Stimulated activated CD4-positive, alpha-beta T cell treated with anti-CD3 and anti-CD28 coated beads, Interleukin-1b, Interleukin-23, amount 100 ng/mL, for 48 hours (primary cell): ENCODE data around the gene NPC2.

Experiments used
- DNase-seq: peaks from one replicate; pipeline ENCODE4 v3.0.0-alpha.2; 2020

NPC2 gene

DNA sequence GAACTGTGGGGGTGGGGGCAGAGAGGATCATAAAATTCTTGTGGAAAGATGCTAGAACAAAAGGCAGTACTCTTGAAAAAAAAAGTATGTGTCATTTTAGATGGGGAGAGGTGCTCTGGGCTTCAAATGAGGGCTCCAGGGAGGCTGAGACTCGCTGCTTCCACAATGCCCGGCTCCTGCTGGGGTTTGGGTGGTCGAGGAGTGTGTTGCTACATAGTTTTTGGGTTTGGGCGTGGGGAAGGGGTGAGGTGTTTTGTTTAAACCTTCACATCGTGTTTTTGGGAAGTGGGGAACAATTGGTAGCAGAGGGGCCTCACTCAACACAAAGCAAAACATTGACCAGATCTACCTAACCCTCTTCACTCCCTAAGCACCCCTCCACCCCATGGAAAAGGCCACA is 8.6 kb upstream of the NPC2 start:
- DNase-seq, result no peak

DNA sequence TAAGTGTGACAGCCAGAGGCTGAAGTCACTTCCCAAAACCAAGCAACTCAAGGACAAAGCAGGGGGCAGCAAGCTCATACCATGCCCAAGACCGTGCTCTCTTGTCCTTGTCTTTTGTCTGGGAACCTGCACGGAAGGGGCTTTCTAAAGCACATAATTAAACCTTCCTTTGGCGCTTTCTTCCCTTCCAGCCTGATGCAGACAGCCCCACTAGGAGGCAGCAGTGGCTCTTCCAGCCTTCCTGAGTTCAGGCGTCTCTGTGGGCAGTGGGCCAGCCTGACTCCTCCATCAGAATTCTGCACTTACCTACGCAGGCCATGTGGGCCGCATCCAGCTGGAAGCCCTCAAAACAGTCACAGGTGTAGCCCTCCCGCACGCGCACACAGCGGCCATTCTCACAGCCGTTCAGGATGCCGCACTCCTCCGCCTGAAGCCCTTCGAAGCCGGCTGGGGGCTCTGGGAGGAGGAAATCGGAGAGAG is 8.1 kb upstream of the NPC2 start:
- DNase-seq, result no peak

DNA sequence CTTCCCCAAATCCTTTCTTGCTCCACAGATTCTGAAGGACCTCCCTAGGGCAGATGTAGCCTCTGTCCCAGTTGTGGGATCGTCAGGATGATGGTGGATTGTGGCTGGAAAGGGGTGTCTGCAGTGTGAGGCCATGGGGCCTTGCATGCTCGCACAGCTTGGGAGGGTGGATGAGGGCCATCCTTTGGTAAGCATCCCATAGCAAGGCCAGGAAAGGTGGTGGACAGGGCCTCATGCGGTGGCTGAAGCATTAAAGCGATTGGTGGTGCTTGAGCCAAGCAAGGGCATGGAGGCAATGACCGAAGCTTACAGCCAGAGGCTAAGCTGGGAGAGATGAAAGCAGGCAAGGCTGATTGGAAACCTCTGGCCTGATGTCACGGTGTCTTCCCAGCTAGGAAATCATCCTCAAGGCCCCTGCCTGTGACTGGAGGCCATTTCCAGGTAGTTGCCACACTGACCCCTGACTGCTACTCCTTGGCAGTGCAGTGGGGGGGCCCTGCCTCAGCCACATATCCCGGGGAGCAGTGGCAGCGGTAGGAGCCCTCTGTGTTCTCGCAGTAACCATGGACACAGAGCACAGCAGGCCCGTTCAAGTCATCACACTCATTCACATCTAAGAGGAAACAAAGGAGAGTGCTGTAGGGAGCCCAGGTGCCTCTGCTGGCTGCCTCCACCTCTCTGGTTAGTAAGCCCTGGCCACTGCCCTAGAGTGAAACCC is 7.5 kb upstream of the NPC2 start:
- DNase-seq, result no peak

DNA sequence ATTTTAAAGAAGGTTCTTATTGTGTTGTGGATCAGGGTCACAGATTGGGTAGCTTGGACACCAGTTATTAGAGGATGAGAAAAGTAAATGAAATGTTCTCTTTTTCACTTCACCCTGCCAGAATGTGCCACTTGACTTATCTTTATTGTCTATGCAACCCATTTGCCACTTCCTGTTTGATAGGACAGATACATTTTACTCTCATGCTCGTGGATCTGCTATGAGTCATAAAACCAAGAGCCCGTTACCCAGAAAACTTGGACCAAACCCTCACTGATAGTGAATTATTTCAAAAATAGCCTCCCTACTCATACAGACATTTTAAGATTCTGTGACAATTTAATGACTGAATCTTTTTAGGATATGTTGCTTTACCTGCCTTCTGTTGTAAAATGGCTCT is 2.3 kb upstream of the NPC2 start:
- DNase-seq, result no peak

DNA sequence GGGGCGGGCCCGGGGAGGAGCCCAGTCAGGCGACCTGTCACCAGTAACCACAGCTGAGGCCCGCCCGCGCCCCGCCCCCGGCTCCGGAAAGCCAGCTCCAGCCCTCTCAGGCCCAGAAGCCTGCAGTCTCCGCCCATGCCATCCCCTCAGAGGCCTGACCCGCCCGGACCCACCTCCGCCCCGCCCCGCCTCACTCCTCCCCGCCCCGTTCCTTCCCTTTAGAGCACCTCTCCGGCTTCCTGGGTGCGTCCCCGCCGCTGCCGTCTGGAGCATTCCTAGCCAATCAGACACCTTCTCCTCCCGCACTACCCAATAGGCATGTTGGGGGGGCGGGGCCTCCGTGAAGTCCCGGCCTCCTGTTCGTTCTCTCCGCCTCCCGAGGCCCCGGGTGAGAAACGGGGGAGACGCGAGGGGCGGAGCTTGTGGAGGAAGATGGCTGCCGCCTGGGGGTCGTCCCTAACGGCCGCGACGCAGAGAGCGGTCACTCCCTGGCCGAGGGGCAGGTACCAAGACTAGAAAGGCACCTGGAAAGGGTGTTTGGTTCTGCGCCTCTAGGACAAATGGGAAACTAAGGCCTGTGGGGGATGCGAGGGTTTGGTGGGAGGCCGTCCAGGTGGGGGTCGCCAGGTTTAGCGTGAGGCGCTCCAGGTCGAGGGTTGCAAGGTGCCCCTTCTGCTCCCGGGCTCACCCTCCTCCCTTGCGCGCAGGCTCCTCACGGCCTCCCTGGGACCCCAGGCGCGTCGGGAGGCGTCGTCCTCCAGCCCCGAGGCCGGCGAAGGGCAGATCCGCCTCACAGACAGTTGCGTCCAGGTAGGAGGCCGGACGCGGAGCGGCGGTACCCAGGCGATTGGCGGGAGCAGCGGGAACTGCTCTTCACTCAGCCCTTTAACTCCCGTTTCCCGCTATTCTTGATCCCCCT is 497 bp upstream of the NPC2 start, which contains the start of gene ISCA2:
Gene ISCA2, plus strand, starts transcription at position 423 of the 919 bp plus-strand sequence. Its CDS starts 10 bp downstream, at position 433.
- DNase-seq, result peak; percentile 100

DNA sequence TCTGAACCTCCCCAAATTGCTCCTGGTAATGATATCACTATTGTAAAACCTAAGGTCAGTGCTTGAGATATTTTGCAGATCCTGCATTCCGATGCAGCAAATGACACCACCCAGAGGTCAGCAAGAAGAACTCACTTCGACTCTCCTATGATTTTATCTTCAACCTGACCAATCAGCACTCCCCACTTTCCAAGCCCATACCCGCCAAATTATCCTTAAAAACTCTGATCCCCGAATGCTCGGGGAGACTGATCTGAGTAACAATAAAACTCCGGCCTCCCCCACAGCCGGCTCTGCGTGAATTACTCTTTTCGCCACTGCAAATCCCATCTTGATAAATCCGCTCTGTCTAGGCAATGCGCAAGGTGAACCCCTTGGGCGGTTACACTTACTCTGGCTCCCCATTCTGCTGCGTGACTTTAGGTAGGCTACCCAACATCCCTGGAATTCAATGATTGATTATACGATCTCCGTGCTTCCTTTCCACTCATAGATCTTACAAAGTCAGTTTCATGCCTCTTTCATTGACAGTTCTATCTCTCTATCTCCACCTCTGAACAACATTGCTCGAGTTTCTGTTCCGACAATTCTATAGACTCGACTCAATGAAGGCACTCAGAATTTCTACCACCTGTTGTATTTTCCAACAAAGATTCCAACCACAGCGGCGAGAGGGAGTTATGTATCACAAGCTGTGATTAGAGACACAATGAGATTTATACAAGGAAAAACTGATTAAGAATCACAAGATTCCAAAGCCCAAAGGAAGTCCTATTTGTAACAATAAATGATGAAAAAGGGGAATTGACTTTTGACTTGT is 939 bp downstream of the NPC2 start:
- no peak for DNase-seq

DNA sequence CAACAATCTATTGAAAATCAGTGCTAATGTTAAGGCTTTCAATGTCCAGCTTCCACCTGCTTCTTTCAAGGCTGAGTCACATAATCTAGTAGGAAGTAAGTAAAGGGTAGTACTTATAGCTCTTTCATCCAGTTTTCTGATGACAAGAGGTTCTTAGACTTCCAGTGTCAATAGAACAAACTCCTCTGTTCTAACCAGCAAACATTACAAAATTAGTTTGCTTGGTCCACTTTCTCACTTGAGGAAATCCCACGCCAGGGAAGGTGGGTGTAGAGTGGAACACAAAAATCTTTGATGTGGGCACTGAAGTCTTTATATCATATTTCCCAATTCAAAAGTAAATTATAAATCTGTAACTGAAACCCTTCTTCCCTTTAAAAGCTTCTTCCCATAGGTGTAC is 2.6 kb downstream of the NPC2 start:
- DNase-seq, result no peak

DNA sequence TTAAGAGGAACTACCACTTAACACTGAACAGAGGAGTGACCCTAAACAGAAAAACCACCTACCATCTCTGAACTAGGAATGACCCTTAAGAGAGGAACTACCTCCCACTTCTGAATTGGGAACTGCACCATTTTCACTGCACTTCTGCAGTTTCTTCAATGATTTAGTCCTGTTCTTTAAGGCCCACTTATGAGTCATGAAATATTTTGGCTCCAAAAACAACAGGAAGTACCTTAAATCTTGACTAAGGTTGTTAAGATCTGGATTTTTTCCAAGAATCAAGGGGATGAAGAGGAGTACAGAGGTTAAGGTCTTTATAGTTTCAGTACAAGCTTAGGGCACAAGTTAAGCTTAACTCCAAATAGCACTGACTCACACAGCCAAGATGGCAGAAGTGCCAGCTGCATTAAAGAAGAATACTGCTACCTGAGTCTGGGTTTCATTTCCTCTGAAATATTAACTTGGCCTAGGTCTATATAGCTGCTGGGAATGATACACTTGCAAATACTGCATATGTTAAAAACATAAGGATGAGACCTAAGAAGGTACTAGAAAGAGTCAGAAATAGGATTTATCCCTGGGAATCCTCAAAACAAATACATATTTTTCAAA is 4.2 kb downstream of the NPC2 start:
- no peak for DNase-seq

DNA sequence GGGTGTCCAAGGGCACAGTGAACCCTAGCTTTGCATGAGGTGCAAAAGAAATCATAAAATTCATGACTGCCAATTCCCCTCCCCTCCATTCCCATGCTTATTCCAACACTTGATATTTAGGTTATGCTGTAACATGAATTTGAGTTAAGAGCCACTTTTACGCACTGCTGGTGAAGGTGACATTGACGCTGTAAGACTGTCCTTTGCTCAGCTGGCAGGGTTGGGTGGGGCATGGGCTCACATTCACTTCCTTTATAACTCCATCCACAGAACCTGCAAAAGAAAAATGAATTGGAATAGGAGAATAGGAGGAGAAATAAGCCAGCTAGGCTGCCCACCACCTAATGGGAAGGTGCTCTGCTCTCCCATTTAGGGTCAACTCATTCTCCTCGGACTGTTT is 6.9 kb downstream of the NPC2 start:
- DNase-seq, result no peak

DNA sequence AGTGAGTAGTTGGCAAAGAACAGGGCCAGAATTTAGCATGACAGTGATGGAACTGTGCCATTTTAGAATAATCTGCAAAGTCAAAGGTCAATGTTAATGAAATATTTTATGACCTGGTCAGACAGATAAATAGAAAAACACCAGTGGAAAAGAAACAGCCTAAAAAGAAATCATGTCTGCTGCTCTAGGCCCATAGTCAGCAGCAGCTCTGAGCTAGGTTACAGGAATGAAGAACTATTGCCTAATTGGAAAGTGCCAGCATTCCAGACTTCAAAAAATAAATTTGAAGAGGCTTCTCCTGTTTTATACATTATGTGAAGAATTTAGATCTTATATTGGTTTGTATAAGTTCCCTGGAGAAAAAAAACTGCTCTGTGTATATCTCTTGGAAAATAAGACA is 9.8 kb downstream of the NPC2 start:
- DNase-seq, result no peak

DNA sequence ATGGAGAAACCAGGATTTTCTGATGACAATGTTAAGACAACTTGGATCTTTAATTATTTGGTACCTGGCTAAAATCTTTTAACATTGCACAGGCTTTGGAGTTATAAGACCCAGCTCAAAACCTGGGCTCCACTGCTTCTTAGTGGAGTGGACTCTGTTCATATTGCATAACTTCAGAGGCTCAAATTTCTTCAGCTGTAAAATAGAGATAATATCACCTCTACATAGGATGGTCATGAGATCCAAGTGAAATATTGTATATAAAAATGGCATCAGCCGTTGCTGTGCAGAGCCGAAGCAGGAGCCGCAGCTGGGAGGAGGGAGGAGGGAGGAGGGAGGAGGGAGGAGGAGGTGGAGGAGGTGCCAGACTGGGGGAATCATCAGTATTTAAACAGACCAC is 10.5 kb downstream of the NPC2 start:
- no peak for DNase-seq

DNA sequence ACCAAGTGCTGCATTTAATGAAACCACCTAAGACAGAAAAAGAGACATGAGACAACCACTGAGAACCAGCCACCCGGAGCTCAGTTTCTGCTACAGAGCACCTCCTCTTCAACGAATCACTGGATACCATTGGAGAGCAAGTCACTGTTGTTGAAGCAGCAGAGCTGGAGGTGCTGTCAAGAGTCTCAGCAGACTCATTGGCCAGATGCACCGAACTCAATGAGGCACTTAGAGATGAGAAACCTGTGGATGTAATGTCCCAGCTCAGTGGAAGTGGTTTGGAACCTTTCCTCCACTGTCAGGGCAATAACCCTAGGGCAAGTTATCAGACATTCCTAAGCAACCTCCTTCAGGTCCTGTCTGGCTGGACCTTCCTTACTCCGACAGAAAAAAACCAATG is 13.1 kb downstream of the NPC2 start:
- no peak for DNase-seq

DNA sequence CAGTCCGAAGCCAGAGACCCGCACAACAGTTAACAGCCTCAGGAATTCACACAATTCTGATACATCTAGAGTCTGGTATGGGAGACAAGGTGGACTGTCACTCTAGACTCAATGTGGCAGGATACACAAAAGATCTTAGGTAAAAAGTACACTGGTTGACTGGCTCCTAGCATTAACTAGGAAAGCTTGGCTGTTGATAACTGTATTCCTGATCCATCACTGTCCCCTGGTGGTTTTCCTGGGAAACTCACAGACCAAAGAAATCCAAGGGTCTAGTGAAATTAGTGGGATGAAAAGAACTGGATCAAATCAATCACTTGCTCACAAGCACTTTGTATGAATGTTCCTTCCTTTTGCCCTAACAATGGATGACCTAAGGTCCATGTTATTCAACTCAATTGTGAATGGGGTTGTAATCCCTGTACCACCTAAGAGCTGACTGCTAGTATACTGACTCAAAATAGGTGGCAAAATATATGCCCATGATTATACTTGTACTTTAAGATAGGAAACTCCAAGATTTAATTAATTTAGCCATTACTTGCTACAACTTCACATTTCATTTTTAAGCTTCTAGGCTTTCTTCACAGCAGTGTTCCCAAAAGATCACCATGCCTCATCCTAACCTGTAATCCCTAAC is 14.0 kb downstream of the NPC2 start:
- no peak for DNase-seq

DNA sequence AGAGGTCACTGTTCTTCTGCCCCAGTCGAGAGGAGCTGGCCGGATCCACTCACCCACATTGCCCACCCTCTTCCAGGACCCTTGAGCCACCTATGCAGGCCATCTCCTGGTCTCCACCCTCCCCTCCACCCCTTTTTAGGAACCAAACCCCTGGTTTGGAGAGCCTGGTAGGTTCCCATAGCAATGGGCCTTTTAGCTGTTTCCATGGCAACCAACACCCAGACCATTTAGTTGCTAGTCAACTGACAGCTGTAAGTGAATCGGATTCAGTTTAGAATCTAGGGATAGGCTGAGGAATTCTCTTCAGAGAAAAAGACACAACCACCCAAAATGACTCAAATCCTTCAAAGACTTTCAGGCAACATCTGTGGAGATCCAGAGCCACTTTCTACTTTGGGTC is 16.5 kb downstream of the NPC2 start:
- DNase-seq, result no peak

DNA sequence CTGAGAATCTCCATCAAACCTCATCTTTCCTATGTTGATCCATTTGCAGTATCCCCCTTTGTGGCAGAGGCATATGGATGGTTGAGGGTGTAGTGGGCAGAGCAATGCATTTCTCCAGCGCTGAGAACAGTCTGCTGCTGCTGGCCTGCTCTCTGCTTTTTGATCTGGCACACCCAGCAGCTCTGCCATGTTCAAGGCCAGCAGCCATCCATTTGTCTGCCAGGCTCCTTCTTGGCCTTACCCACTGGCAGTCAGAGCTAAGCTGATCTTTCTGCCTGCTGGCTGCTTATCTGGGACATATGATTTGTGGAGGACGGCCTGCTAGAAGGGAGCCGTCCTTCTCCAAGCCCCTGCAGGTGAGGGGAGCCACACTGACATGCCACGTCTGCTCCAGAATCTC is 17.0 kb downstream of the NPC2 start:
- DNase-seq, result no peak

DNA sequence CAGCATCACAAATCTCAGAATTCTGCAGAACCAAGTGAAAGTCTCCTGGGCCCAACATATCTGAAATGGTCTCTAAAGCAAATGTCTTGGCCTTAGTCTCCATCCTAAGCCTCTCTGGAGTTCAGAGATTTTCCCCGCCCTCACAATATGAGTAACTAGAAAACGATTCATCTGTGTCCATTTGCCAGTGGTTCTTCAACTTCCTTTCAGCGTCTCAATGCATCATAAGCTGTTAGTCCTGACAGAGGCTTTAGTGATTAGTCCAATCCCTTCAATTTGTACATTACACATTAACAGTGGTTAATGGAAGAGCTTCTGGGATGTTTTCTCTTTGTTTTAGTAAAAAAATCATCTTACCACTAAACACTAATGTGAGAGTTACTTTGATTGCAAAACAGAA is 17.4 kb downstream of the NPC2 start:
- DNase-seq, result no peak

DNA sequence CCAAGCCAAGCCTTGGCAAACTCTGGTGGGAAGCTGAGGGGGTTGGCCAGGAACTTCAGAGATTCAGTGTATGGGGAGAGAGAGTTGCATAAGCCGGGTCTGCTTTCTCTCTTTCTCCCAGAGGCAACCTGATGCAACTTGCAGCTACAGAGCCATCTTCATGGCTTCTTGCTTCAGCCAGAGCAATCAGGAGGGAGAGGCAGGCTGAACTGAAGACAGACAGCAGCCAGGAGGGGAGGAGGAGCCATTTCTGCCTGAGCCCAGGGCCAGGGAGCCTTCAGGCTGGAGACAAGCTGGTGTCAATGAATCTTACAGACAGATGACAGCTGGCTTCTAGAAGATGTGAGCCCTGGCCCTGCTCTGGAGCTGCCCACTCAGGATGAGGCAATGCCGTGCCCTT is 18.7 kb downstream of the NPC2 start:
- no peak for DNase-seq

DNA sequence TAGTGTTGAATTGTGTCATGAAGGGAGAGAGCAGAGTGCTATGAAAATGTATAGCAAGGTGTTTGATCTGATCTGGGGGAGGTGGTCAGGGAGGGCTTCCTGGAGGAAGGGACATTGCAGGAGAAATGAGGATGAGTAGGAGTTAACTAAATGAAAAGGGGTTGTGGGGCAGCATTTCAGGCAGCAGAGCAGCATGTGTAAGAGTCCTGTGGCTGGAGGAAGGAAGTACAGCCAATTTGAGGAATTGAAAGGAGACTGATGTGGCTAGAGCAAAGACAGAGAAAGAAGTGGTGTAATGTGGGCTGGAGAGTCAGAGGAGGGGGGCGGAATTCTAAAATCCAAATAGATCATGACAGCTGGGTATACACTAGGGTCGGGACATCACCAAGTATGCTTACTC is 20.5 kb downstream of the NPC2 start:
- DNase-seq, result no peak

DNA sequence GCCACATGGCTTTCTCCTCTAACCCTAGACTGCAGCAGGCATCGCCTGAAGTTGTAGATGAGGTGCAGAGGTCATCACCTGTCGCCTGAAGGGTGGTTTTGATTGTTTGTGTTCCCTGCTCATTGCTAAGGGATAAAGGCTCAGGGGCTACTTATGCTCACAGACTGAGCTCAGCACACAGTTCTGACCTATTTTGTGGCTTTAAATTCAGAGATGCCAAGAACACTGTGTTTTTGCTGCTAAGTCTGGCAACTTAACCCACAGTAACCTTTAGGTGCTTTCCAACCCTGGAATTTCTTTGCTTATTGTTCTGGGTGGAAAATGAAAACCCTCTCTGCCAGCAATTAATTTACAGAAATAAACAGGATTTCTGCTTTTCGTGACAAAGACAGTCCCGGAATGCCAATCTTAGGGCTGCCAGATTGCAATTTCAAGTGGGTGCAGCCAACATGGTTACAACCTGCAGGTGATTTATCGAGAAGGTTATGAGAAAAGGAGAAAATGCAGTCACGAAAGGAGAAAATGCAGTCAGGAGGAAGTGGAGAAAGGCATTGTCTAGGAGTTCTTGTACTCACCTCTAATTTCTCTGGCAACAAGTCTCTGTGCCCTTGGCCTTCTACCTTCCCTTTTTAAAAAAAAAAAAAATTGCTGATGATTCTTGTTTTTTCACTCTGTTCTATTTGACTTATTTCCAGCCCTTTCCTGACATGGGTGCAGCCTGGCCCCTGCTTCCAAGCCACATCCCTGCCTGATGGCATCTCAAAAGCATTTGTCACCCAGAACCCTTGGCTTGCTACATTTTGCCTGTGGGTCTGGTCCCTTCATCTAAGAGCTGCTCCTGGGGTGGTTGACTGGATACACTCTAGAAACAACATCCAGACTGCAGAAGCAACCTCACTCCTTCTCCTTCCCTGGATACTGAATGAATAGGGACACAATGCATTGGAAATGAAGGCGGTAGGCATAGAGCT is 23.3 kb downstream of the NPC2 start:
- no peak for DNase-seq

DNA sequence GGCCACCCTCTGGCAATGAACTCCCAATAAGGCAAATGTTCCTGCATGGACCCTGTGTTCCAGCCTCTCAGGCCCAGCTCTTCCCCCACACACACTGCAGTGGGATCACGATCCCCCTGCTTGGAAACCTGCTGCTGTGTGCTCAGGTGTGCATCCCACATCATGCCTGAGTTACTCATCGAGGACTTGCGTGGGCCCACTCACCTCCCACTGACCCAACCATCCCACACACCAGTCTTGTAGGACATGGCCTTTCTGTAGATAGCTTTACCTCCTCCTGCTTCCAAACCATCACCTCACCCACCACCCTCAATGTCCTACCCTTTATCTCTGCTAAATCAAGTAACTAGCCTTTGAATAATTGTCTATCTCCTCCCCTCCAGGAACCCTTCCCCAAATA is 24.6 kb downstream of the NPC2 start:
- DNase-seq, result no peak

DNA sequence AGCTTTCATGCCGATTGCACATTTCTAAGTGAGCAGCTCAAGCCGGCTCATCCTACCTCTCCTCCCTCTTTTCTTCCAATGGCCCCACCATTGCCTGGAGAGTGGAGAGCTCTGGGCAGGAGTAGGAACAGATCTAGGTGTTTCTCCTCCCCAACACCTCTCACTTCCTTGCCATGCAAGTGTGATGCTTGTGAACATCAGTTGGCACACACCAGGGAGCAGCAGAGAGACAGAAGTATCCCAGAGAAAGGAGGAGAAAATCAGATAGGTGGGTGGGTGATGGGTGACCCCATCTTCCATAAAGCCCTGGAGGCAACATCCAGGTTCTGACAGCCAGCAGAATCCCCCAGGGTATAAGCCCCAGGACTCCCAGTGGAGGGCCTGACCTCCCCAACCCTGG is 27.8 kb downstream of the NPC2 start:
- DNase-seq, result no peak
